NCI-H2081 (cell line): ENCODE results near the gene CSF3R.

ENCODE experiments used
- DNase-seq, 2 experiments: peaks; one replicate each; lab custom pipeline; 2025; lab: John Stamatoyannopoulos, UW

CSF3R gene

DNA sequence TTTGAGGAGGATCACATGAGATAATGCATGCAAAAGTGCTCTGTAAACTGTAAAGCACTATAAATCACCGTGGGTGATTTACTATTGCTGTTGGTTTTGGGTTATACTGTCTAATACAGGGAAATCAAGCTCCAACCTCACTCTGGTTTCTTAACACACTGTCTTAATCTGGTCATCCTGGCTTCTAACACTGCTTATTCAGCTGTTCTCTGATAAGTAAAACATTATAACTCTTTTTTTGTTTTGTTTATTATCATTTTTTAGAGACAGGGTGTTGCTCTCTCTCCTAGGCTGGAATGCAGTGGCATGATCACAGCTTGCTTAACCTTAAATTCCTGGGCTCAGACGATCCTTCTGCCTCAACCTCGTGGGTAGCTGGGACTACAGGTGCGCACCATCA lies 63.1 kb downstream of the CSF3R start:
- no peak for DNase-seq

GRCh38 chr1:36419140-36419539 lies 63.6 kb downstream of the CSF3R start:
- DNase-seq: no peak

DNA sequence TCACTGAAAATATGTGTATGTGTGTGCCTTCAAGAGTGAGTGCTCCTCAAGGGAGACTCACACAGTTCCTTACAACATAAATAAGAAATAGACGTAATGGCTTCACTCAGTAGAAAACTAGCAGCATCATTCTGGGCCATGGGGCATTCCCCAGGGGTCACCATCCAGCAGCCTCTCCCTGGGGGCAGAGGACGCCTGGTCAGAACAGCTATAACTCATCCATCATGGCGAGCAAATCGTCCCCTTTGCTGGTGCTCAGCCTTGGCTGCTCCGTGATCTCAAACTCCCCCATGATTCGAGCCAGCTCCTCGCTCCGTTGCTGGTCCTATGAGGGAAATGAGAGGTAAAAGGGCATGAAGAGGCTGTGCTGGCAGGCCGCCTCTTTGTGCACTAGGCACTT lies 64.8 kb downstream of the CSF3R start:
- no peak for DNase-seq
